Cardiac muscle cell (in vitro differentiated cells and primary cell): ENCODE data around the gene OPA1. TPM values are rescaled to one million over a fixed set of nuclear protein-coding genes. Genes with fewer than 3 reads are reported as not detected.

Source experiments
- DNase-seq, 2 donors: peaks; one replicate each; pipeline versions ENCODE4 v3.0.0 to v3.0.0-alpha.2; 2010 to 2017; ENCODE audit warnings: low read depth in 1 of 2, low spot score in 1 of 2
- H3K27ac ChIP-seq: fragments of 200-600 bp; sonication (generic); 2 replicates; pipeline ENCODE4 v1.5.1; 2016
- H3K27me3 ChIP-seq: fragments of 200-600 bp; sonication (generic); 2 replicates; pipeline ENCODE4 v1.6.0; 2016; ENCODE audit warnings: control low read depth
- H3K36me3 ChIP-seq: fragments of 200-600 bp; sonication (generic); 2 replicates; pipeline ENCODE4 v1.5.1; 2016; ENCODE audit warnings: control low read depth
- H3K4me1 ChIP-seq: fragments of 200-600 bp; sonication (generic); 2 replicates; pipeline ENCODE4 v1.8.1; 2017; ENCODE audit warnings: low read depth, mild to moderate bottlenecking, mixed run types
- H3K4me3 ChIP-seq: fragments of 200-600 bp; sonication (generic); 2 replicates; pipeline ENCODE4 v1.5.1; 2016; ENCODE audit warnings: mild to moderate bottlenecking
- H3K9me3 ChIP-seq: fragments of 200-600 bp; sonication (generic); 2 replicates; pipeline ENCODE4 v1.5.1; 2017; ENCODE audit warnings: low read depth, mild to moderate bottlenecking, control low read depth
- CTCF ChIP-seq: IDR thresholded peaks from 2 replicates; pipeline ENCODE4 v1.5.1; 2012; ENCODE audit warnings: low read depth, mild to moderate bottlenecking, low read length
- polyA plus RNA-seq: library from polyadenylated mRNA; unstranded; fragments of >200 nt; fragmentation: Nextera tagmentation; extraction: Ambion mirVana; gene quantifications from 2 replicates; pipeline ENCODE4 v1.2.1, GENCODE V29; 2016
- total RNA-seq: library from RNA; depleted of rRNA; stranded (reverse); fragments of >200 nt; gene quantifications from 2 replicates; pipeline ENCODE4 v1.2.3, GENCODE V29; 2016

The OPA1 gene
- total and polyA plus RNA-seq, 2 experiments from 2014 or later, result 26.6 to 54.4 TPM

DNA sequence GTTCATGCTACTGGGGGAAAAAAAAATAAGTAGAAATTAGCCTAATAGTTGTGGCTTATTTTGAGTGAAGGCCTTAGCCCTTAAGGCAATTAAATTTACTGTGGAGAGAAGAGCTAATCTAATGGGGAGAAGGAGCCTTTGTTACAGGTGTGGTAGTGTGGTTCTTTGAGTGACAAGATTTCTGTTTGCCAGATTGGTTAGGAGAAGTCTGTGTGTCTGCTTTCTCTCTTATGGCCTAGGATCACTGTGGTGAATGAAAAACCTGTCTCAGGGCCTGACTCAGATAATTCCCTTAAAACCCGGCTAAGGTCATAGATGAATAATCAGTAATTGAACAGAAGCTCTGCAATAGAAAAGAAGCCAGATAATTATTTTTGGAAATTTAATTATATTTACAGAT lies 27.0 kb downstream of the OPA1 start:
- no peaks in the 10 kb centered on the region for H3K4me1 ChIP-seq
- H3K9me3 ChIP-seq, result no peaks in the 10 kb centered on the region
- no peak for DNase-seq
- peaks cover 27% of the 10 kb centered on the region for H3K36me3 ChIP-seq
- H3K27me3 ChIP-seq, result no peaks in the 10 kb centered on the region
- H3K27ac ChIP-seq, result no peak overlapping the region
- no peak overlapping the region for H3K4me3 ChIP-seq
- TF ChIP-seq CTCF, result no peak

GRCh38 chr3:193620650-193621049 lies 27.6 kb downstream of the OPA1 start:
- DNase-seq, result peak in 1 of 2 donors; percentile 27
- no peaks in the 10 kb centered on the region for H3K9me3 ChIP-seq
- TF ChIP-seq CTCF, result no peak
- no peaks in the 10 kb centered on the region for H3K4me1 ChIP-seq
- peaks cover 21% of the 10 kb centered on the region for H3K36me3 ChIP-seq
- H3K4me3 ChIP-seq, result no peak overlapping the region
- no peaks in the 10 kb centered on the region for H3K27me3 ChIP-seq
- H3K27ac ChIP-seq, result no peak overlapping the region

DNA sequence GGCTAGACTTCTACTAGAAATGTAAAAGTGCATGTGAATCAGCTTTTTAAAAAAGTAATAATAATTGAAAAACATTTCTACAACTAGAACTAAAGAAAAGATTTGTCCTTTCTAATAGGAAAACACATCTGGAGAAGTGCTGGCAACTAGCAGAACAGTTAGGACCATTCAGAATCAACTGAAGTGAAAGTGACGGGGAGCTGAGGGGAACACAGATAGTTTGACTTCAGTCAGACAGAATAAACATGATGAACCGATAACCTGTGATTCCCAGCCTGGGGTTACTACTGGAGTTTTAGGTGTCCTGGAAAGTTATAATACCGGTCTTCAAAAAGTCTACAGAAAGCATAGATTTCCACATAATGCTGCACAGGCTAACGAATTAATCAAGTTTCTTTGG lies 28.1 kb downstream of the OPA1 start:
- Histone ChIP-seq H3K36me3 (peaks cover 24% of the 10 kb centered on the region), H3K4me3 (no peak overlapping the region), H3K9me3 (no peaks in the 10 kb centered on the region), H3K4me1 (no peaks in the 10 kb centered on the region), H3K27ac (no peak overlapping the region), H3K27me3 (no peaks in the 10 kb centered on the region)
- no peak for TF ChIP-seq CTCF
- no peak for DNase-seq

DNA sequence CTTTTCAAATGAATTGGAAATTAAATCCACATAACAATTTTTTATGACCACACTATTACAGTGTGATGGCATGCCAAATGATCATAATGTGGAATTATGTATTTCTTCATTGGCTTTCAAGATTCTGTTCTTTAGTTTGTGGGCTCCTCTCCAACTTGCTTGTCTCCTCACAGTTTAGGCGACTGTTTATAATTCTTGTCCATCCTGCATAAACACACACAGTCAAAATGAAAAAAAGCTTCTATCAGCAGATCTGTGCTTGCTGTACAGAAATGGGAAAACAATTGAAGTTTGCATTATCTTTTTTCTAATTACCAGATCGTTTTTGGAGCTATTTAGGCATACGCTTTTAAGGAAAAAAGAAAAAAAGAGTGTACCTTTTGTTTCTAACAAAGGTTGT lies 37.0 kb downstream of the OPA1 start:
- H3K9me3 ChIP-seq, result no peaks in the 10 kb centered on the region
- no peak overlapping the region for H3K27ac ChIP-seq
- no peak for TF ChIP-seq CTCF
- no peaks in the 10 kb centered on the region for H3K4me1 ChIP-seq
- H3K27me3 ChIP-seq, result no peaks in the 10 kb centered on the region
- no peak overlapping the region for H3K4me3 ChIP-seq
- no peak for DNase-seq
- peaks cover 12% of the 10 kb centered on the region for H3K36me3 ChIP-seq

DNA sequence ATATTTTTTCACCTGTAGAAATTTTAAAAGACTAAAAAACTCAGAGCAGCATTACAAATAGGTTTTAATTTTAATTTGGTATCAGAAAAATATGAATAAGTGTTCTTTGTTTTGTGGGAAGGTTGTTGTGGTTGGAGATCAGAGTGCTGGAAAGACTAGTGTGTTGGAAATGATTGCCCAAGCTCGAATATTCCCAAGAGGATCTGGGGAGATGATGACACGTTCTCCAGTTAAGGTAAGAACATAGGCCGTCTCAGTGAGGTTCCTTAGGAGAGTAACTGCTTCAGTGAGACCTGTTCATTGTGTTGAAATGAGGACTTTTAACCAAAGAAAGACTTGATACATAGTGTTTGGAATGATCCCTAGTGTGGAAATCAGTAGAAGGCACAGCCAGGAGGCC lies 44.8 kb downstream of the OPA1 start:
- Histone ChIP-seq H3K27me3 (no peaks in the 10 kb centered on the region), H3K4me3 (no peak overlapping the region), H3K9me3 (no peaks in the 10 kb centered on the region), H3K36me3 (peaks cover 10% of the 10 kb centered on the region), H3K4me1 (no peaks in the 10 kb centered on the region), H3K27ac (no peak overlapping the region)
- TF ChIP-seq CTCF, result no peak
- peak in 1 of 2 donors; percentile 36 for DNase-seq

GRCh38 chr3:193638833-193639232 lies 45.8 kb downstream of the OPA1 start:
- no peaks in the 10 kb centered on the region for H3K27me3 ChIP-seq
- no peak overlapping the region for H3K4me3 ChIP-seq
- no peaks in the 10 kb centered on the region for H3K4me1 ChIP-seq
- no peaks in the 10 kb centered on the region for H3K9me3 ChIP-seq
- H3K36me3 ChIP-seq, result peaks cover 19% of the 10 kb centered on the region
- DNase-seq, result no peak
- no peak for TF ChIP-seq CTCF
- no peak overlapping the region for H3K27ac ChIP-seq
